Loucy (cell line): ENCODE measurements around the gene IFTAP.

Experiments
- H2AFZ ChIP-seq: fragments of 200-600 bp; sonication (generic); 2 replicates; pipeline ENCODE4 v1.6.0; 2016; ENCODE audit warnings: antibody characterized with exemption, mild to moderate bottlenecking, low read length, moderate library complexity
- H3F3A ChIP-seq: fragments of 200-600 bp; 2 replicates; pipeline ENCODE4 v1.6.0; 2016; ENCODE audit warnings: antibody characterized with exemption, low read depth, mild to moderate bottlenecking
- H3K27me3 ChIP-seq: fragments of 200-600 bp; sonication (generic); 2 replicates; pipeline ENCODE4 v1.6.1; 2014; ENCODE audit warnings: low read length, mild to moderate bottlenecking; ENCODE audit not compliant: insufficient read depth, poor library complexity, severe bottlenecking
- H3K36me3 ChIP-seq: fragments of 200-600 bp; sonication (generic); 2 replicates; pipeline ENCODE4 v1.6.1; 2016; ENCODE audit warnings: low read length; ENCODE audit not compliant: insufficient read depth
- H3K4me1 ChIP-seq: fragments of 200-600 bp; sonication (generic); 2 replicates; pipeline ENCODE4 v1.5.1; 2014; ENCODE audit warnings: low read length, mild to moderate bottlenecking; ENCODE audit not compliant: insufficient read depth, poor library complexity, severe bottlenecking
- H3K4me2 ChIP-seq: fragments of 200-600 bp; sonication (generic); 2 replicates; pipeline ENCODE4 v1.6.0; 2014; ENCODE audit warnings: antibody characterized with exemption, low read length, low read depth, mild to moderate bottlenecking; ENCODE audit not compliant: poor library complexity, severe bottlenecking
- H3K4me3 ChIP-seq: fragments of 200-600 bp; sonication (generic); 2 replicates; pipeline ENCODE4 v1.5.1; 2014; ENCODE audit warnings: low read length, mild to moderate bottlenecking, mixed read lengths; ENCODE audit not compliant: poor library complexity, severe bottlenecking
- H3K79me2 ChIP-seq: fragments of 200-600 bp; sonication (generic); 2 replicates; pipeline ENCODE4 v1.6.1; 2014; ENCODE audit warnings: low read length; ENCODE audit not compliant: insufficient read depth
- H3K9ac ChIP-seq: fragments of 200-600 bp; sonication (generic); 2 replicates; pipeline ENCODE4 v1.6.0; 2014; ENCODE audit warnings: mild to moderate bottlenecking, low read depth, low read length, moderate library complexity; ENCODE audit not compliant: poor library complexity, severe bottlenecking
- H3K9me2 ChIP-seq: fragments of 200-600 bp; sonication (generic); replicated peaks from 2 replicates; pipeline ENCODE4 v1.6.1; 2016; ENCODE audit warnings: low read depth, low read length, mixed read lengths
- H3K9me3 ChIP-seq: fragments of 200-600 bp; sonication (generic); 2 replicates; pipeline ENCODE4 v1.6.1; 2014; ENCODE audit warnings: mild to moderate bottlenecking, antibody characterized with exemption, low read length, low read depth; ENCODE audit not compliant: insufficient read depth
- H4K20me1 ChIP-seq: fragments of 200-600 bp; sonication (generic); 2 replicates; pipeline ENCODE4 v1.6.0; 2014; ENCODE audit warnings: antibody characterized with exemption, low read length, mild to moderate bottlenecking; ENCODE audit not compliant: insufficient read depth, poor library complexity, severe bottlenecking
- CTCF ChIP-seq: fragments of 200-600 bp; sonication (generic); conservative IDR thresholded peaks from 2 replicates; pipeline ENCODE4 v1.5.1; 2014; ENCODE audit warnings: mild to moderate bottlenecking, antibody characterized with exemption, low read length
- EZH2phosphoT487 ChIP-seq: fragments of 200-600 bp; IDR thresholded peaks from 2 replicates; pipeline ENCODE4 v1.6.1; 2018; ENCODE audit warnings: antibody characterized with exemption, mild to moderate bottlenecking, moderate library complexity, borderline replicate concordance

Gene IFTAP

GRCh38 chr11:36631774-36632173 lies 37.5 kb downstream of the IFTAP start:
- H2AFZ ChIP-seq = peak overlapping the region; percentile 65
- no peaks in the 10 kb centered on the region for H4K20me1 ChIP-seq
- H3K79me2 ChIP-seq = no peaks in the 10 kb centered on the region
- no peaks in the 10 kb centered on the region for H3K9me3 ChIP-seq
- H3K9me2 ChIP-seq = no peaks in the 10 kb centered on the region
- H3K9ac ChIP-seq = no peak overlapping the region
- TF ChIP-seq EZH2phosphoT487 (no peak), CTCF (no peak)
- peak overlapping the region; percentile 45 for H3K4me2 ChIP-seq
- H3K4me3 ChIP-seq = no peak overlapping the region
- H3F3A ChIP-seq = no peaks in the 10 kb centered on the region
- H3K36me3 ChIP-seq = no peaks in the 10 kb centered on the region
- H3K4me1 ChIP-seq = peaks cover 45% of the 10 kb centered on the region
- H3K27me3 ChIP-seq = no peaks in the 10 kb centered on the region

GRCh38 chr11:36635066-36635862 lies 41.0 kb downstream of the IFTAP start:
- Histone ChIP-seq H3K9me3 (no peaks in the 10 kb centered on the region), H3K27me3 (no peaks in the 10 kb centered on the region), H3K9ac (no peak overlapping the region), H3K79me2 (no peaks in the 10 kb centered on the region), H3F3A (no peaks in the 10 kb centered on the region), H3K4me1 (peaks cover 18% of the 10 kb centered on the region), H4K20me1 (no peaks in the 10 kb centered on the region), H3K9me2 (no peaks in the 10 kb centered on the region), H2AFZ (0 out of 2 replicates have a peak overlapping the region, but pooled peaks have one; percentile 3), H3K36me3 (no peaks in the 10 kb centered on the region), H3K4me2 (no peak overlapping the region), H3K4me3 (no peak overlapping the region)
- TF ChIP-seq CTCF = no peak
- TF ChIP-seq EZH2phosphoT487 = no peak

- no peak overlapping the region for H3K9ac ChIP-seq
- H3K27me3 ChIP-seq = no peaks in the 10 kb centered on the region
- H3K4me1 ChIP-seq = no peaks in the 10 kb centered on the region
- no peak overlapping the region for H2AFZ ChIP-seq
- H3K9me3 ChIP-seq = no peaks in the 10 kb centered on the region
- H3K4me2 ChIP-seq = no peak overlapping the region
- H3K4me3 ChIP-seq = no peak overlapping the region
- H4K20me1 ChIP-seq = no peaks in the 10 kb centered on the region
- H3K79me2 ChIP-seq = no peaks in the 10 kb centered on the region
- H3K36me3 ChIP-seq = no peaks in the 10 kb centered on the region
- H3K9me2 ChIP-seq = no peaks in the 10 kb centered on the region
- TF ChIP-seq EZH2phosphoT487 = no peak
- no peak for TF ChIP-seq CTCF
- H3F3A ChIP-seq = no peaks in the 10 kb centered on the region
Observed at GRCh38 chr11:36638556-36638955, 44.3 kb downstream of the IFTAP start.
